Stimulated activated CD4-positive, alpha-beta T cell treated with anti-CD3 and anti-CD28 coated beads, Interleukin-1b, Interleukin-23, amount 100 ng/mL, for 24 hours (primary cell): ENCODE measurements around the gene S100A9.
A peak's percentile ranks its signal among the peaks of the same experiment; 100 is the strongest.
"Not testable (repeated sequence)": the region's sequence is repeated elsewhere in the genome, so short reads cannot be mapped to it uniquely, and the experiment has no call there.

Experiments
- DNase-seq, 4 experiments: peaks; one replicate each; pipeline ENCODE4 v3.0.0-alpha.2; 2020; ENCODE audit warnings: low read depth in 4 of 4, low spot score in 1 of 4

The S100A9 gene

GRCh38 chr1:153344718-153345025, 13.0 kb upstream of the S100A9 start:
- DNase-seq, result no peak

GRCh38 chr1:153345187-153346076, 12.2 kb upstream of the S100A9 start:
- DNase-seq, result no peak

GRCh38 chr1:153346077-153346723, 11.5 kb upstream of the S100A9 start:
- DNase-seq, result no peak

- not testable (repeated sequence) for DNase-seq
Observed at GRCh38 chr1:153347049-153347448, 10.6 kb upstream of the S100A9 start.

DNA sequence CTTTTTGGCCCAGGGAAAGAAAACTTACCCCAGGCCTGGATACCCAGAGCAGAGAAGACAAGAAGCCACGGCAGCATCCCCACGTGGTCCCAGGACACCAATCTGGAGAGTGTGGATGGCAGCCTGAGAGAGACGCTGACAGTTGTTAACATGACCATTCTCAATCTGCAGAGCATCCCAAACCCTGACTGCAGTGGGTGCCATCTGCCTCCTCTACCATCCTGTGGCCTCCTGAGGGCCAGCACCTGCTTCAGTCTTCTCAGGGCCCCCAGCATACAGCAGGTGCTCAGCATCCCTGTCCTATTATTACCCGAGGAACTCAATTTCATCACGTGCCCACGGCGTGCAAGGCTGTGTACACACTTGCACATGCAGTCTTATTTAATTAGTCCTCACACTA, 9.8 kb upstream of the S100A9 start:
- no peak for DNase-seq

- no peak for DNase-seq
Observed at GRCh38 chr1:153348511-153349362, 8.9 kb upstream of the S100A9 start, which contains the start of gene PGLYRP4. Gene PGLYRP4 (minus strand): TSS chr1:153348841. CDS start chr1:153347932, 909 bp downstream.

- no peak for DNase-seq
Observed at GRCh38 chr1:153349363-153350320, 8.0 kb upstream of the S100A9 start.

DNA sequence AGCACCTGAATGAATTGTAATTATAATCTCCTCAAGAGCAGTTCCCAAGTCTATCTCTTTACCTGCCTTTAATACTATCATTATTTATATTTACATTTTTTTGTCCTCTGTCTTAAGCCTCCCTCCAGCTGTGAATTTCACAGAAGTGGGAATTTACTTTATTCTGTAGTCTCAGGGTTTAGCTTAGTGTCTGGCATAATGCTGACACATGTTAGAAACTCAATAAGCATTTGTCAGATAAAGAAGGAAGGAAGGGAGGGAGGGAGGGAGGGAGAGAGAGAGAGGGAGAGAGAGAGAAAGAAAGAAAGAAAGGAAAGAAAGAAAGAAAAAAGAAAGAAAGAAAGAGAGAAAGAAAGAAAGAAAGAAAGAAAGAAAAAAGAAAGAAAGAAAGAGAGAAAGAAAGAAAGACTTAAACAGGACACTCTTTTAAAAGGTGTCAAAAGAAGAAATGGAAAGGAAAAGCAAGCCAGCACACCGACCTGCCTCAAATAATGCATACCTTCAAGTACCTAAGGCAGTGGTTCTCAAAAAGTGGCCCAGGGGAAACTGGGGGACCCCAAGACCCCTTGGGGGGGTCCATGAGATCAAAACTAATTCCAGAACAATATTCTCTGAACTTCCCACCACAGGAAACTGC, 7.2 kb upstream of the S100A9 start:
- DNase-seq, result no peak

GRCh38 chr1:153352523-153352922, 5.1 kb upstream of the S100A9 start:
- peak; percentile 26 to 49 (median 35) for DNase-seq

DNA sequence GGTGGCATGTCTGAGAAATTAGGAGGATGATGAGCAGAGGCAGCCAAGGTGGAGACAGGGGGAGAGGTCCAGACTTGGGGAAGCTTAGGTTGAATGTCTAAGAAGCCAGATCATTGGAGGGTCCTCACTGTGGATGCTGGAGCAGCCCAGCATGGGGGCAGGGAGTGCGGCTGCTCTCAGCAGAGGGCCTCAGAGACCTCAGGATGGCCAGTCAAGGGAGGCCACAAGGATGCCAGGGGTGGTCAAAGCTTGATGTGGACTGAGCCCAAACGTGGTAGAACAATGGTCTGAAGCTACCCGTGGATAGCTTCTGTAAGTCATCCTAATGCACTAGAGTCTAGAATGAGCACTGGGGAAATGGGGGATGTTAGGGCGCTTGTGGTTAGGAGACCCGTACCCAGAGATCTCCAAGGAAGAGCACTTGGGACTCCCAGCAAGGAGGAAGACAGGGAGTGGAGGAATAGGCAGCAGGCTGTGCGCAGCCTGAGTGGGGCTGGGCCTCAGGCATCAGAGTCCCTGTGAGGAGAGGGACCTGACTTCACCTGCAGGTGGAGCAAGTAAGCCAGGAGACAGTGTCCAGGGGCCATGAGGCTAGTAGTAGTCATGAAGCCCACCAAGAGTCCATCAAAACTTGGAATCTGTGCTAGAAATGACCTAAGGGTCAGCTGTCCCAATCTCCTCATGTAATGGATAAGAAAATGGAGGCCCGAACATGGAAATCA, 4.3 kb upstream of the S100A9 start:
- DNase-seq, result no peak

GRCh38 chr1:153354515-153355193, 3.0 kb upstream of the S100A9 start:
- DNase-seq, result no peak

DNA sequence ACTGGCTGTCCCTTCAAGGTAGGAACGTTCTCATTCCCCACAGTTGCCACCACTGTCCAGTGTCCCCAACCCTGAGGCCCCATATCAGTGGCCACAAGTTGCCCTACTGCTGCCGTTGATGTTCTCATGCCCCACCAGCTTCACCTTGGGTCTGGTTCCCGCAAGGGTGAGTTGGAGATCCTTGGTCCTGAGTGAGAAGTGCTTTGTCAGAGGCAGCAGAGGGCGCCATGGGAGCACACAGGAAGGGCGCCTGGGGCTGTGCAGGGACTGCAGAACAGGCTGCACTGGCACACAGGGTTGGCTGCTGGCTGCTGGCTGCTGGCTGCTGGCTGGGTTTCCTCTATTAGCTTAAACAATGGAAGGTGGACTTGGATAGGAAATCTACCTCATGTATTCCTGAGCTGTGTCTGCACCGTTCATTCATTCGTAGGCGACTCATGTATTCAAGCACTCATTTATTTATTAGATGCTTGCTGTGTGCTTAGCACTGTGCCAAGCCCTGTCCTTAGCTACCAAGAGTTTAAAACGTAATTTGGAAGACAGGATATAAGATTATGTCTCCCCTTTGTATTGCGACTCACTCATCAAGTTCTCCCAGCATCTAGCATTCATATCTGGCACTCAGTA, 2.1 kb upstream of the S100A9 start:
- peak in 2 of 4 experiments; percentile 18 for DNase-seq

- DNase-seq, result no peak
Observed at GRCh38 chr1:153356392-153357075, 1.1 kb upstream of the S100A9 start.

DNA sequence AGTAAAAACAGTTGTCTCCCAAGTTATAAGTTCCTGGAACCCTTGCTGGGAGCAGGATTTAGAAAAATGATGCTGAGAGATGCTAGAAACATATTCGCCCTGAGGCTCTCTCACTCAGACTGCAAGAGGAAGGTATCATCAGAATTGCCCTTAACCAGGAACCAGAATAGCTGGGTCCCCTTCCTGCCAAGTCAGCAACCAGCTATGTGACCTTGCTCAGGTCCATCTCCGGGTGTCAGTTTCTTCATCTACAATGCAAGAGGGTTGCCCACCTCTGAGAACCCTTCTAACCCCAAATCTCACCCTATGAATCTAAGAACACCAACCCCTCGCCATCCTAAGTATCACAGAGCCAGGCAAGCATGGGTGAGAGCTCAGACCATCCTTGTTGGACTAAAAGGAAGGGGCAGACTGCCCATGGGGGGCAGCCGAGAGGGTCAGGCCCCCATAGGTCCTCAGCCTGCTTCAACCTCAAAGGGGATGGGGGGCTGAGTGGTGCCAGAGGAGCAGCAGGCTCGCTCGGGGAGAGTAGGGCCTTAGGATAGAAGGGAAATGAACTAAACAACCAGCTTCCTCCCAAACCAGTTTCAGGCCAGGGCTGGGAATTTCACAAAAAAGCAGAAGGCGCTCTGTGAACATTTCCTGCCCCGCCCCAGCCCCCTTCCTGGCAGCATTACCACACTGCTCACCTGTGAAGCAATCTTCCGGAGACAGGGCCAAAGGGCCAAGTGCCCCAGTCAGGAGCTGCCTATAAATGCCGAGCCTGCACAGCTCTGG, 390 bp upstream of the S100A9 start:
- DNase-seq, result no peak

- no peak for DNase-seq
Observed at GRCh38 chr1:153358691-153358975, 979 bp downstream of the S100A9 start.

DNA sequence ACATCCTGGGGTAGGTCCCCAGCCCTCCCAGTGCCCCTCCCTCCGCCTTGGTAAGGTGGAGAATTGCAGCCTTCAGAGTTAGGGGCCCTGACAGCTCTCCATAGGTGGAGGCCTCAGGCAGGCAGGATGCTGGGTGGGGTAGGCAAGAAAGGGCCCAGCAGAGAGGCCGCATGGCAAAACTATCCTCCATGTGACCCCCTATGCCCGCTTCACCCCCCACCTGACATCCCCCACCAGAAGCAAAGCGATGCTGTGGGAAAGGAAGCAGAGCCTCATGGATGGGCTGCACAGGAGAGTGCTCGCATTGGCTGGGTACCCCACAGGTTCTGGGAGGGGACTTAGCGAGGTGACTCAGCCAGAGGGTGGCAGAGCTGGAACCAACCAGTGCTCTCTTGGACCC, 1.6 kb downstream of the S100A9 start:
- DNase-seq, result no peak

DNA sequence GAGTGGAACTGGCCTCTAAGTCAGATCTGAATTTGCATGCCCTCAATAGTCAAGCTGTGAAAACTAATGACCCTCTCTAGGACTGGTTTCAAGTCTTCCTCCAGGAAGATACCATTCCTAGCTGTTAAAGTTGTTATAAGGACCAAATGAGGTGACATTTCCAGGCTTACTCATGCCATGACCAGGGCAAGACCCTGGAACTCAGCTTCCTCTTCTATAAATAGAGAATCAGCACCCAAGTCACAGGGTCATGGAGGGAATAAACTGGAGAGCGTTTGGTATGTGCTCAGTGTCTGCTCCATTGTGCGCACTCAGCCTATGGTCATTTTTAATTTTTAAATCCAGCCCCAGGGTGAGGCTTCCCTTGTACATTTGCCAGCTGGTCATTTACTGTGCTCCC, 2.5 kb downstream of the S100A9 start:
- DNase-seq, result no peak
